ENCODE measurements around the gene PLA2G4E. TPM values are rescaled to one million over a fixed set of nuclear protein-coding genes. Genes with fewer than 3 reads are reported as not detected.

PLA2G4E gene
- polyA plus RNA-seq, 4 donors: 0.13 to 0.80 TPM; not detected in 2

- H3K27ac ChIP-seq (ENCODE audit: low read depth in 1 of 3, low read length in 2 of 3): peak overlapping the region in 2 of 3 donors; percentile 82 to 85
- FAIRE-seq: no peak
- no peaks in the 10 kb centered on the region for H3K9me3 ChIP-seq (ENCODE audit: control insufficient read depth in 2 of 2, insufficient read depth in 1 of 2, low read depth in 1 of 2, low read length in 1 of 2)
- H3K27me3 ChIP-seq (ENCODE audit: control insufficient read depth in 3 of 3, insufficient read depth in 3 of 3, low read length in 3 of 3): no peaks in the 10 kb centered on the region
- 76 to 86% (median 80%) methylated on average over 12 of the region's 12 CpGs for WGBS, 3 donors
- DNase-seq: peak; percentile 57 to 59
- peaks cover 0 to 41% (median 3%) of the 10 kb centered on the region in 3 donors for H3K4me1 ChIP-seq (ENCODE audit: control insufficient read depth in 3 of 3, insufficient read depth in 2 of 3, low read depth in 1 of 3, low read length in 2 of 3)
- no peak overlapping the region for H3K4me3 ChIP-seq (ENCODE audit: low read depth in 1 of 3, low read length in 3 of 3)
- peaks cover 3 to 34% (median 6%) of the 10 kb centered on the region in 3 donors for H3K36me3 ChIP-seq (ENCODE audit: control insufficient read depth in 3 of 3, insufficient read depth in 2 of 3, low read depth in 1 of 3, low read length in 3 of 3)
Observed at GRCh38 chr15:41957021-41957897, 63.6 kb downstream of the PLA2G4E start.

GRCh38 chr15:41955807-41956525 lies 64.9 kb downstream of the PLA2G4E start:
- Histone ChIP-seq H3K9me3 (ENCODE audit: control insufficient read depth in 2 of 2, insufficient read depth in 1 of 2, low read depth in 1 of 2, low read length in 1 of 2) (no peaks in the 10 kb centered on the region), H3K27me3 (ENCODE audit: control insufficient read depth in 3 of 3, insufficient read depth in 3 of 3, low read length in 3 of 3) (no peaks in the 10 kb centered on the region), H3K27ac (ENCODE audit: low read depth in 1 of 3, low read length in 2 of 3) (peak overlapping the region in 1 of 3 donors; percentile 6), H3K36me3 (ENCODE audit: control insufficient read depth in 3 of 3, insufficient read depth in 2 of 3, low read depth in 1 of 3, low read length in 3 of 3) (peaks cover 3 to 43% (median 8%) of the 10 kb centered on the region in 3 donors), H3K4me1 (ENCODE audit: control insufficient read depth in 3 of 3, insufficient read depth in 2 of 3, low read depth in 1 of 3, low read length in 2 of 3) (peaks cover 0 to 36% (median under 1%) of the 10 kb centered on the region in 3 donors), H3K4me3 (ENCODE audit: low read depth in 1 of 3, low read length in 3 of 3) (no peak overlapping the region)
- DNase-seq (peak in 1 of 2 donors; percentile 32), FAIRE-seq (no peak)
- 78 to 90% (median 79%) methylated on average over 21 of the region's 21 CpGs for WGBS, 3 donors

GRCh38 chr15:41955100-41955499 lies 65.7 kb downstream of the PLA2G4E start:
- H3K27ac ChIP-seq (ENCODE audit: low read depth in 1 of 3, low read length in 2 of 3): no peak overlapping the region
- no peak overlapping the region for H3K4me3 ChIP-seq (ENCODE audit: low read depth in 1 of 3, low read length in 3 of 3)
- H3K27me3 ChIP-seq (ENCODE audit: control insufficient read depth in 3 of 3, insufficient read depth in 3 of 3, low read length in 3 of 3): no peaks in the 10 kb centered on the region
- FAIRE-seq: no peak
- peaks cover 3 to 44% (median 8%) of the 10 kb centered on the region in 3 donors for H3K36me3 ChIP-seq (ENCODE audit: control insufficient read depth in 3 of 3, insufficient read depth in 2 of 3, low read depth in 1 of 3, low read length in 3 of 3)
- no peak for DNase-seq
- peaks cover 0 to 34% (median 0%) of the 10 kb centered on the region in 3 donors for H3K4me1 ChIP-seq (ENCODE audit: control insufficient read depth in 3 of 3, insufficient read depth in 2 of 3, low read depth in 1 of 3, low read length in 2 of 3)
- WGBS, 3 donors: 85 to 90% (median 85%) methylated on average over 7 of the region's 7 CpGs
- no peaks in the 10 kb centered on the region for H3K9me3 ChIP-seq (ENCODE audit: control insufficient read depth in 2 of 2, insufficient read depth in 1 of 2, low read depth in 1 of 2, low read length in 1 of 2)

GRCh38 chr15:41954036-41954435 lies 66.8 kb downstream of the PLA2G4E start:
- no peak overlapping the region for H3K4me3 ChIP-seq (ENCODE audit: low read depth in 1 of 3, low read length in 3 of 3)

GRCh38 chr15:41952013-41952563 lies 68.8 kb downstream of the PLA2G4E start:
- 89 to 92% (median 91%) methylated on average over 12 of the region's 12 CpGs for WGBS, 3 donors
- Histone ChIP-seq H3K9me3 (ENCODE audit: control insufficient read depth in 2 of 2, insufficient read depth in 1 of 2, low read depth in 1 of 2, low read length in 1 of 2) (no peaks in the 10 kb centered on the region), H3K36me3 (ENCODE audit: control insufficient read depth in 3 of 3, insufficient read depth in 2 of 3, low read depth in 1 of 3, low read length in 3 of 3) (peaks cover 3 to 44% (median 8%) of the 10 kb centered on the region in 3 donors), H3K4me1 (ENCODE audit: control insufficient read depth in 3 of 3, insufficient read depth in 2 of 3, low read depth in 1 of 3, low read length in 2 of 3) (peaks cover 0 to 21% (median 0%) of the 10 kb centered on the region in 3 donors), H3K27ac (ENCODE audit: low read depth in 1 of 3, low read length in 2 of 3) (no peak overlapping the region), H3K4me3 (ENCODE audit: low read depth in 1 of 3, low read length in 3 of 3) (no peak overlapping the region), H3K27me3 (ENCODE audit: control insufficient read depth in 3 of 3, insufficient read depth in 3 of 3, low read length in 3 of 3) (no peaks in the 10 kb centered on the region)
- no peak for DNase-seq
- FAIRE-seq: no peak

More at GRCh38 chr15:41954036-41954435, 66.8 kb downstream of the PLA2G4E start:
- H3K36me3 ChIP-seq (ENCODE audit: control insufficient read depth in 3 of 3, insufficient read depth in 2 of 3, low read depth in 1 of 3, low read length in 3 of 3): peaks cover 3 to 46% (median 8%) of the 10 kb centered on the region in 3 donors
- WGBS, 3 donors: 85 to 92% (median 90%) methylated on average over 6 of the region's 6 CpGs
- peaks cover 0 to 31% (median 0%) of the 10 kb centered on the region in 3 donors for H3K4me1 ChIP-seq (ENCODE audit: control insufficient read depth in 3 of 3, insufficient read depth in 2 of 3, low read depth in 1 of 3, low read length in 2 of 3)
- H3K27ac ChIP-seq (ENCODE audit: low read depth in 1 of 3, low read length in 2 of 3): no peak overlapping the region
- FAIRE-seq (no peak), DNase-seq (no peak)
- no peaks in the 10 kb centered on the region for H3K9me3 ChIP-seq (ENCODE audit: control insufficient read depth in 2 of 2, insufficient read depth in 1 of 2, low read depth in 1 of 2, low read length in 1 of 2)
- H3K27me3 ChIP-seq (ENCODE audit: control insufficient read depth in 3 of 3, insufficient read depth in 3 of 3, low read length in 3 of 3): no peaks in the 10 kb centered on the region

GRCh38 chr15:41951571-41951970 lies 69.3 kb downstream of the PLA2G4E start:
- Histone ChIP-seq H3K4me3 (ENCODE audit: low read depth in 1 of 3, low read length in 3 of 3) (no peak overlapping the region), H3K27ac (ENCODE audit: low read depth in 1 of 3, low read length in 2 of 3) (no peak overlapping the region), H3K36me3 (ENCODE audit: control insufficient read depth in 3 of 3, insufficient read depth in 2 of 3, low read depth in 1 of 3, low read length in 3 of 3) (peaks cover 3 to 46% (median 8%) of the 10 kb centered on the region in 3 donors), H3K4me1 (ENCODE audit: control insufficient read depth in 3 of 3, insufficient read depth in 2 of 3, low read depth in 1 of 3, low read length in 2 of 3) (peaks cover 0 to 17% (median 0%) of the 10 kb centered on the region in 3 donors), H3K9me3 (ENCODE audit: control insufficient read depth in 2 of 2, insufficient read depth in 1 of 2, low read depth in 1 of 2, low read length in 1 of 2) (no peaks in the 10 kb centered on the region), H3K27me3 (ENCODE audit: control insufficient read depth in 3 of 3, insufficient read depth in 3 of 3, low read length in 3 of 3) (no peaks in the 10 kb centered on the region)
- FAIRE-seq (no peak), DNase-seq (no peak)
- WGBS, 3 donors: 50 to 65% (median 55%) methylated on average over 2 of the region's 2 CpGs

- Histone ChIP-seq H3K27me3 (ENCODE audit: control insufficient read depth in 3 of 3, insufficient read depth in 3 of 3, low read length in 3 of 3) (no peaks in the 10 kb centered on the region), H3K4me1 (ENCODE audit: control insufficient read depth in 3 of 3, insufficient read depth in 2 of 3, low read depth in 1 of 3, low read length in 2 of 3) (peaks cover 0 to 8% (median 0%) of the 10 kb centered on the region in 3 donors), H3K4me3 (ENCODE audit: low read depth in 1 of 3, low read length in 3 of 3) (no peak overlapping the region), H3K27ac (ENCODE audit: low read depth in 1 of 3, low read length in 2 of 3) (no peak overlapping the region), H3K36me3 (ENCODE audit: control insufficient read depth in 3 of 3, insufficient read depth in 2 of 3, low read depth in 1 of 3, low read length in 3 of 3) (peaks cover 3 to 51% (median 5%) of the 10 kb centered on the region in 3 donors), H3K9me3 (ENCODE audit: control insufficient read depth in 2 of 2, insufficient read depth in 1 of 2, low read depth in 1 of 2, low read length in 1 of 2) (no peaks in the 10 kb centered on the region)
- DNase-seq (no peak), FAIRE-seq (no peak)
- 70 to 89% (median 76%) methylated on average over 5 of the region's 5 CpGs for WGBS, 3 donors
Observed at GRCh38 chr15:41950489-41950888, 70.4 kb downstream of the PLA2G4E start.

GRCh38 chr15:41950127-41950483 lies 70.7 kb downstream of the PLA2G4E start:
- Histone ChIP-seq H3K4me1 (ENCODE audit: control insufficient read depth in 3 of 3, insufficient read depth in 2 of 3, low read depth in 1 of 3, low read length in 2 of 3) (peaks cover 0 to 8% (median 0%) of the 10 kb centered on the region in 3 donors), H3K27me3 (ENCODE audit: control insufficient read depth in 3 of 3, insufficient read depth in 3 of 3, low read length in 3 of 3) (no peaks in the 10 kb centered on the region), H3K9me3 (ENCODE audit: control insufficient read depth in 2 of 2, insufficient read depth in 1 of 2, low read depth in 1 of 2, low read length in 1 of 2) (no peaks in the 10 kb centered on the region), H3K4me3 (ENCODE audit: low read depth in 1 of 3, low read length in 3 of 3) (no peak overlapping the region), H3K27ac (ENCODE audit: low read depth in 1 of 3, low read length in 2 of 3) (peak overlapping the region in 1 of 3 donors; percentile 19), H3K36me3 (ENCODE audit: control insufficient read depth in 3 of 3, insufficient read depth in 2 of 3, low read depth in 1 of 3, low read length in 3 of 3) (peaks cover 3 to 52% (median 5%) of the 10 kb centered on the region in 3 donors)
- WGBS, 3 donors: 87 to 91% (median 88%) methylated on average over 4 of the region's 4 CpGs
- FAIRE-seq (no peak), DNase-seq (no peak)
